Loucy (cell line): ENCODE measurements around the gene RMND5A.

ENCODE experiments used
- EZH2phosphoT487 ChIP-seq: fragments of 200-600 bp; IDR thresholded peaks from 2 replicates; pipeline ENCODE4 v1.6.1; 2018; ENCODE audit warnings: antibody characterized with exemption, mild to moderate bottlenecking, moderate library complexity, borderline replicate concordance
- TF ChIP-seq, protein P1 (sequence below): fragments of 200-600 bp; sonication (generic); conservative IDR thresholded peaks from 2 replicates; pipeline ENCODE4 v1.5.1; 2014; ENCODE audit warnings: mild to moderate bottlenecking, antibody characterized with exemption, low read length

DNA sequence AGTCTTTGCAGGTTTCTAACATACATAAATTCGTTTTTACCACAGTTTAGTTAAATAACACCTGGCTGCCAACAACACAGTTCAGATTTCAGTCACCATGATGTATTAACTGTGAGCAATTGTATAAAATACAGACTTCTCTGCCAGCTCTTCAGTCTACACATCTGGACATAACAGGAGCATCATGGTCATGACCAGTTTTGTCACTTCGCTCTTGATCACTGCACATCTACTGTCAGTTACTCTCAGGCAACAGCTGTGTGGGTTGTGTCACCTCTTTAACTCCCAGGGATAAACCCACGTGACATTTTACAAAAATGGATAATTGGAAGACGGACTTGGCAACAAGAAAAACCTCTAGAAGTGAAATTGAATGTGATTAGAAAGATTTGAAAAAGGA lies 40.3 kb downstream of the RMND5A start:
- TF ChIP-seq, protein P1, sequence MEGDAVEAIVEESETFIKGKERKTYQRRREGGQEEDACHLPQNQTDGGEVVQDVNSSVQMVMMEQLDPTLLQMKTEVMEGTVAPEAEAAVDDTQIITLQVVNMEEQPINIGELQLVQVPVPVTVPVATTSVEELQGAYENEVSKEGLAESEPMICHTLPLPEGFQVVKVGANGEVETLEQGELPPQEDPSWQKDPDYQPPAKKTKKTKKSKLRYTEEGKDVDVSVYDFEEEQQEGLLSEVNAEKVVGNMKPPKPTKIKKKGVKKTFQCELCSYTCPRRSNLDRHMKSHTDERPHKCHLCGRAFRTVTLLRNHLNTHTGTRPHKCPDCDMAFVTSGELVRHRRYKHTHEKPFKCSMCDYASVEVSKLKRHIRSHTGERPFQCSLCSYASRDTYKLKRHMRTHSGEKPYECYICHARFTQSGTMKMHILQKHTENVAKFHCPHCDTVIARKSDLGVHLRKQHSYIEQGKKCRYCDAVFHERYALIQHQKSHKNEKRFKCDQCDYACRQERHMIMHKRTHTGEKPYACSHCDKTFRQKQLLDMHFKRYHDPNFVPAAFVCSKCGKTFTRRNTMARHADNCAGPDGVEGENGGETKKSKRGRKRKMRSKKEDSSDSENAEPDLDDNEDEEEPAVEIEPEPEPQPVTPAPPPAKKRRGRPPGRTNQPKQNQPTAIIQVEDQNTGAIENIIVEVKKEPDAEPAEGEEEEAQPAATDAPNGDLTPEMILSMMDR, result no peak
- no peak for TF ChIP-seq EZH2phosphoT487
